A549 (cell line): ENCODE measurements around the gene TBC1D32. TPM values are rescaled to one million over a fixed set of nuclear protein-coding genes. Genes with fewer than 3 reads are reported as not detected.

Experiments used
- ATAC-seq, 2 experiments: fragments of 200-7000 bp in 1 of 2; fragments of >200 bp in 1 of 2; cut with Nextera tagmentation in 1 of 2; cut with Tn5 transposase in 1 of 2; 3 replicates each; pipeline versions ENCODE4 v1.8.0 to v1.9.1; 2018 to 2020; ENCODE audit warnings: mild to moderate bottlenecking in 1 of 2, moderate library complexity in 1 of 2
- CTCF ChIA-PET: fragments of 300-600 bp; sonication (Branson Sonifier 250); formaldehyde crosslinking; extraction: SDS; loops from one replicate; lab custom pipeline; 2021; ENCODE audit warnings: antibody characterized with exemption, inconsistent platforms; lab: Yijun Ruan, JAX
- POLR2A ChIA-PET: fragments of 350-600 bp; formaldehyde crosslinking; extraction: SDS; loops from one replicate; lab custom pipeline; 2021; ENCODE audit warnings: antibody characterized with exemption, inconsistent platforms; lab: Yijun Ruan, JAX
- DNase-seq, 2 experiments: peaks; one replicate each; pipeline versions ENCODE4 v3.0.0 to v3.0.0-alpha.2; 2011 to 2016; ENCODE audit warnings: low read depth in 1 of 2, low spot score in 1 of 2
- FAIRE-seq: peaks from 2 replicates; lab custom pipeline; 2011; peaks lifted over from hg19 to GRCh38; lab: Jason Lieb, UNC
- H3K27ac ChIP-seq, 2 experiments: fragments of >200 bp; sonication (Bioruptor Twin); formaldehyde crosslinking; 3 replicates each; pipeline ENCODE4 v1.5.1; 2016 to 2017
- H3K4me1 ChIP-seq: fragments of >200 bp; sonication (Bioruptor Twin); formaldehyde crosslinking; 3 replicates; pipeline ENCODE4 v1.6.1; 2016
- H3K4me2 ChIP-seq: fragments of >200 bp; sonication (Bioruptor Twin); formaldehyde crosslinking; 3 replicates; pipeline ENCODE4 v1.6.1; 2016
- H3K4me3 ChIP-seq: fragments of >200 bp; sonication (Bioruptor Twin); formaldehyde crosslinking; 3 replicates; pipeline ENCODE4 v1.5.1; 2016
- H3K9me3 ChIP-seq: fragments of >200 bp; sonication (Bioruptor Twin); formaldehyde crosslinking; 3 replicates; pipeline ENCODE4 v1.6.1; 2016
- BHLHE40 ChIP-seq: IDR thresholded peaks from 2 replicates; pipeline ENCODE4 v1.6.1; 2012; ENCODE audit warnings: low read depth, low read length, inconsistent platforms
- CHD2 ChIP-seq: fragments of 150-350 bp; IDR thresholded peaks from 2 replicates; pipeline ENCODE4 v1.6.1; 2014; ENCODE audit warnings: low read length; ENCODE audit not compliant: partially characterized antibody
- CHD4 ChIP-seq: fragments of 200-600 bp; sonication (generic); IDR thresholded peaks from 2 replicates; pipeline ENCODE4 v1.6.1; 2016; ENCODE audit warnings: antibody characterized with exemption, mild to moderate bottlenecking, borderline replicate concordance
- EHF ChIP-seq: fragments of 250-450 bp; sonication (Bioruptor Pico); IDR thresholded peaks from 2 replicates; pipeline ENCODE4 v1.5.0; 2020; ENCODE audit warnings: mild to moderate bottlenecking
- ESRRA ChIP-seq: fragments of 150-350 bp; IDR thresholded peaks from 2 replicates; pipeline ENCODE4 v1.6.1; 2014; ENCODE audit warnings: mild to moderate bottlenecking, low read length, borderline replicate concordance
- FOSB ChIP-seq: fragments of 250-450 bp; sonication (Bioruptor Pico); IDR thresholded peaks from 2 replicates; pipeline ENCODE4 v1.5.0; 2020; ENCODE audit warnings: mild to moderate bottlenecking, moderate library complexity
- FOSL2 ChIP-seq, 2 experiments: fragments of 450-650 bp in 1 of 2; fragments of >200 bp in 1 of 2; sonication (Bioruptor Twin) in 1 of 2; formaldehyde crosslinking; IDR thresholded peaks; 2 replicates each; pipeline versions ENCODE4 v1.5.0 to v1.6.1; 2016 to 2020; ENCODE audit warnings: mild to moderate bottlenecking in 1 of 2, moderate library complexity in 1 of 2
- HOXA7 ChIP-seq: fragments of 250-450 bp; sonication (Bioruptor Pico); IDR thresholded peaks from 2 replicates; pipeline ENCODE4 v1.5.0; 2020; ENCODE audit warnings: mild to moderate bottlenecking, moderate library complexity
- HOXB13 ChIP-seq: fragments of 250-450 bp; sonication (Bioruptor Pico); IDR thresholded peaks from 2 replicates; pipeline ENCODE4 v1.5.0; 2020; ENCODE audit warnings: low read depth, mild to moderate bottlenecking, moderate library complexity
- KDM1A ChIP-seq: fragments of 200-600 bp; sonication (generic); IDR thresholded peaks from 2 replicates; pipeline ENCODE4 v1.6.1; 2016; ENCODE audit warnings: low read depth, mild to moderate bottlenecking
- MAFK ChIP-seq: fragments of 450-650 bp; IDR thresholded peaks from 2 replicates; pipeline ENCODE4 v1.6.1; 2014; ENCODE audit not compliant: partially characterized antibody
- NFE2L2 ChIP-seq: fragments of 150-350 bp; conservative IDR thresholded peaks from 2 replicates; pipeline ENCODE4 v1.6.1; 2014; ENCODE audit warnings: low read length
- NR3C1 ChIP-seq: fragments of >200 bp; sonication (Bioruptor Twin); formaldehyde crosslinking; IDR thresholded peaks from 3 replicates; pipeline ENCODE4 v1.6.1; 2017
- POLR2A ChIP-seq: IDR thresholded peaks from 2 replicates; pipeline ENCODE4 v1.6.1; 2012; ENCODE audit warnings: mild to moderate bottlenecking, low read length
- POLR2AphosphoS2 ChIP-seq: conservative IDR thresholded peaks from 2 replicates; pipeline ENCODE4 v1.6.1; 2012; ENCODE audit warnings: low read length, improper control_type of control experiment, inconsistent platforms
- RARB ChIP-seq: fragments of 250-450 bp; sonication (Bioruptor Pico); IDR thresholded peaks from 2 replicates; pipeline ENCODE4 v1.8.0; 2021; ENCODE audit warnings: mild to moderate bottlenecking, moderate library complexity
- RFX5 ChIP-seq: fragments of 450-650 bp; IDR thresholded peaks from 2 replicates; pipeline ENCODE4 v1.7.1; 2014; ENCODE audit warnings: antibody characterized with exemption, mild to moderate bottlenecking, moderate library complexity
- RNF2 ChIP-seq: fragments of 200-600 bp; sonication (generic); IDR thresholded peaks from 2 replicates; pipeline ENCODE4 v1.6.1; 2016; ENCODE audit warnings: low read depth, mild to moderate bottlenecking, antibody characterized with exemption, moderate library complexity, borderline replicate concordance
- ZFP36 ChIP-seq: fragments of 450-650 bp; IDR thresholded peaks from 2 replicates; pipeline ENCODE4 v1.6.1; 2014; ENCODE audit warnings: borderline replicate concordance; ENCODE audit not compliant: partially characterized antibody
- ZNF302 ChIP-seq: fragments of 250-450 bp; sonication (Bioruptor Pico); IDR thresholded peaks from 2 replicates; pipeline ENCODE4 v1.9.0; 2021; ENCODE audit warnings: inconsistent platforms, mild to moderate bottlenecking, moderate library complexity
- ZSCAN20 ChIP-seq: fragments of 250-450 bp; sonication (Bioruptor Pico); IDR thresholded peaks from 2 replicates; pipeline ENCODE4 v1.8.0; 2022; ENCODE audit warnings: mild to moderate bottlenecking, moderate library complexity
- WGBS: methylation state at CpG from one replicate; pipeline ENCODE4 v1.1.6; 2017; ENCODE audit errors: missing lambda C conversion rate; 5-methylcytosine and 5-hydroxymethylcytosine counted together
- polyA plus RNA-seq, 4 experiments: library from polyadenylated mRNA; depleted of rRNA in 3 of 4; stranded (reverse); fragments of >200 nt; fragmentation: RNase III in 1 of 4; extraction: RNeasy Plus Mini Kit Qiagen cat#74134 plus additional on column Dnase treatment in 1 of 4; gene quantifications; 2 replicates in 3 of 4; 3 replicates in 1 of 4; pipeline ENCODE4 v1.2.3, GENCODE V29; 2011 to 2017
- TF ChIP-seq, protein P1 (sequence below): fragments of >200 bp; sonication (Bioruptor Twin); formaldehyde crosslinking; IDR thresholded peaks from 3 replicates; pipeline ENCODE4 v1.5.1; 2016
- TF ChIP-seq, protein P2 (sequence below): IDR thresholded peaks from 2 replicates; pipeline ENCODE4 v1.6.1; 2012

Gene TBC1D32
- polyA plus RNA-seq, 2 of the 4 experiments (the other 2 are of a cell fraction): 2.1 to 4.4 TPM

DNA sequence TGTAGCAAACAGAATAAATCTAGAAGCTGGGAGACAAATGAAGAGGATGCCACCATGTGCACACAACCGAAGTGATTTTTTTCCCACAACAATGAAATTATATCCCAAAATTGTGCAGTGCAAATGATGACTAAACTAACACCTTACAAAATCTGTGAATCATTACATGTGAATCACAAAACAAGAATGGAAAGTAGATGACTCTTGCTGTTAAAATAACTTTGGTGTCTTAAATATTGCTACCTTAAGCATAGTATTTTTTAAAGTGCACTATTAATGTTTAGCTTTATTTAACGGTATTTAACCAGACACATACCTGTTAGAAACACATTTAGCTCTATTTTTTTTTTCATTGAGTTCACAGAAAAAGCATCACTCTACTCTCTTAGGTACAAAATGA lies 190.8 kb downstream of the TBC1D32 start:
- Histone ChIP-seq H3K4me1 (peaks cover 11% of the 10 kb centered on the region; the same call in 1 of the 3 replicates), H3K4me3 (no peak overlapping the region), H3K9me3 (no peaks in the 10 kb centered on the region), H3K27ac (no peak overlapping the region), H3K4me2 (0 out of 3 replicates have a peak overlapping the region, but pooled peaks have one; percentile 15)
- DNase-seq (no peak), FAIRE-seq (no peak), ATAC-seq (no peak)
- 33% methylated on average over 2 of the region's 2 CpGs for WGBS
- POLR2A ChIA-PET: no interaction called here
- TF ChIP-seq, protein P1, sequence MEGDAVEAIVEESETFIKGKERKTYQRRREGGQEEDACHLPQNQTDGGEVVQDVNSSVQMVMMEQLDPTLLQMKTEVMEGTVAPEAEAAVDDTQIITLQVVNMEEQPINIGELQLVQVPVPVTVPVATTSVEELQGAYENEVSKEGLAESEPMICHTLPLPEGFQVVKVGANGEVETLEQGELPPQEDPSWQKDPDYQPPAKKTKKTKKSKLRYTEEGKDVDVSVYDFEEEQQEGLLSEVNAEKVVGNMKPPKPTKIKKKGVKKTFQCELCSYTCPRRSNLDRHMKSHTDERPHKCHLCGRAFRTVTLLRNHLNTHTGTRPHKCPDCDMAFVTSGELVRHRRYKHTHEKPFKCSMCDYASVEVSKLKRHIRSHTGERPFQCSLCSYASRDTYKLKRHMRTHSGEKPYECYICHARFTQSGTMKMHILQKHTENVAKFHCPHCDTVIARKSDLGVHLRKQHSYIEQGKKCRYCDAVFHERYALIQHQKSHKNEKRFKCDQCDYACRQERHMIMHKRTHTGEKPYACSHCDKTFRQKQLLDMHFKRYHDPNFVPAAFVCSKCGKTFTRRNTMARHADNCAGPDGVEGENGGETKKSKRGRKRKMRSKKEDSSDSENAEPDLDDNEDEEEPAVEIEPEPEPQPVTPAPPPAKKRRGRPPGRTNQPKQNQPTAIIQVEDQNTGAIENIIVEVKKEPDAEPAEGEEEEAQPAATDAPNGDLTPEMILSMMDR: no peak
- TF ChIP-seq KDM1A: no peak
- TF ChIP-seq ZNF302 (CRISPR knock-in tag): no peak
- TF ChIP-seq RNF2: no peak
- CTCF ChIA-PET: interaction anchor here (1.6 kb wide), 1 partner anchor 8 kb away, joined by 4 read pairs; no protein-coding TSS in a partner anchor

DNA sequence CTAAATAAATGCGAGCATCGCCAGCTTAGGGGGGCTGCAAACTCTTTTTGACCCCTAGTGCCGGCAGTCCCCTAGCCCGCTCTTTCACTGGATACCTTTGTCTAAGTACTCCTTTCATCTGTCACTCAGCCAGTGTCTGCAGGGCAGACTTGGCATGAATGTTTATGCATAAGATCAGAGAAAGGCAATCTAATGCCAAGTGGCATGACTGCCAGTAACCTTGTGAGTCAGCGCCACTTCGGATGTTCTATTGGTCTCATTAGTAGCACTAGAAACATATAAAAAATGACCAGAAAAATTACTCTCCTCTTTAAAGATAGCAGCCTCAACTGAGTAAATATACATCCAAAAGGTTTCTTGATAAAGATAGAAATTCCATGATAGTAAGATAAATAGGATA lies 192.2 kb downstream of the TBC1D32 start:
- Histone ChIP-seq H3K9me3 (no peaks in the 10 kb centered on the region), H3K4me3 (no peak overlapping the region), H3K27ac (no peak overlapping the region), H3K4me2 (peak overlapping the region; percentile 34; the same call in 1 of the 3 replicates), H3K4me1 (peaks cover 11% of the 10 kb centered on the region; the same call in 1 of the 3 replicates)
- CTCF ChIA-PET: no interaction called here
- peak in 1 of 2 experiments; percentile 22 for DNase-seq
- POLR2A ChIA-PET: no interaction called here
- FAIRE-seq: no peak
- ATAC-seq: 0 out of 6 replicates have a peak, but pooled peaks have one; percentile 23 to 39
- 44% methylated on average over 6 of the region's 6 CpGs for WGBS
- TF ChIP-seq CHD4: no peak
- TF ChIP-seq ZSCAN20 (CRISPR knock-in tag): no peak
- TF ChIP-seq FOSL2 (IDR thresholded peaks at IDR 0.05): no peak
- TF ChIP-seq FOSL2 (CRISPR knock-in tag; IDR thresholded peaks at IDR 0.05): no peak
- TF ChIP-seq ZNF302 (CRISPR knock-in tag): no peak
- TF ChIP-seq POLR2A: no peak
- TF ChIP-seq HOXB13 (CRISPR knock-in tag): no peak
- TF ChIP-seq RARB (CRISPR knock-in tag): no peak
- no peak for TF ChIP-seq ZFP36
- TF ChIP-seq, protein P2, sequence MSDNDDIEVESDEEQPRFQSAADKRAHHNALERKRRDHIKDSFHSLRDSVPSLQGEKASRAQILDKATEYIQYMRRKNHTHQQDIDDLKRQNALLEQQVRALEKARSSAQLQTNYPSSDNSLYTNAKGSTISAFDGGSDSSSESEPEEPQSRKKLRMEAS: no peak
- TF ChIP-seq, protein P1: no peak
- no peak for TF ChIP-seq FOSB
- no peak for TF ChIP-seq POLR2AphosphoS2
- no peak for TF ChIP-seq RFX5
- TF ChIP-seq CHD2: no peak
- TF ChIP-seq EHF (CRISPR knock-in tag): no peak
- TF ChIP-seq NFE2L2: no peak
- no peak for TF ChIP-seq BHLHE40

DNA sequence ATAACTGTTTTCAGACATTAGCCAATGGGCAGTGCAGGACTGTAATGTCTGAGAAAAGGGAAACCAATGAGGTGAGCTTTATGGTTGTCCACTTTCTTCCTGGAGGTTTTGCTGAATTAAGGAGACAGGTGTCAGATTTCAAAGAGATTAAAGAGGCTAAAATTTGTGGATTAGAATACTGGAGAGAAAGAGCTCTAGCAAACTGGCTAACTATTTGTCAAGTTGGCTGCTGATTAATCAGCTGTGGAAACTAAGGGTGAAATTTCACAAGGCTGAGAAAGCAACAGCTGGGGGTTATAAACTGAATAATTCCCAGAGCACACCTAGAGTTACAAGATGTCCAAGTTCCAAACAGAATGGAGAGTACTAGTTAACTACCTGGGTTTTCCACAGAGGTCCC lies 198.9 kb downstream of the TBC1D32 start:
- no peak for FAIRE-seq

More for the DNA sequence above, 198.9 kb downstream of the TBC1D32 start:
- Histone ChIP-seq H3K4me1 (no peaks in the 10 kb centered on the region), H3K4me3 (no peak overlapping the region), H3K9me3 (no peaks in the 10 kb centered on the region), H3K4me2 (no peak overlapping the region), H3K27ac (no peak overlapping the region)
- no peak for TF ChIP-seq RNF2
- no peak for TF ChIP-seq ESRRA
- TF ChIP-seq MAFK: no peak
- TF ChIP-seq NR3C1: no peak
- TF ChIP-seq FOSL2 (IDR thresholded peaks at IDR 0.05): no peak
- no peak for TF ChIP-seq FOSL2 (CRISPR knock-in tag; IDR thresholded peaks at IDR 0.05)
- TF ChIP-seq HOXA7 (CRISPR knock-in tag): no peak
- ChIA-PET POLR2A (no interaction called here), CTCF (interaction anchor here (1.3 kb wide), 1 partner anchor 9 kb away, joined by 4 read pairs; no protein-coding TSS in a partner anchor)
- ATAC-seq (no peak), DNase-seq (no peak)
